ENCODE data around the gene PPOX.
A peak's percentile ranks its signal among the peaks of the same experiment; 100 is the strongest.

Gene PPOX

DNA sequence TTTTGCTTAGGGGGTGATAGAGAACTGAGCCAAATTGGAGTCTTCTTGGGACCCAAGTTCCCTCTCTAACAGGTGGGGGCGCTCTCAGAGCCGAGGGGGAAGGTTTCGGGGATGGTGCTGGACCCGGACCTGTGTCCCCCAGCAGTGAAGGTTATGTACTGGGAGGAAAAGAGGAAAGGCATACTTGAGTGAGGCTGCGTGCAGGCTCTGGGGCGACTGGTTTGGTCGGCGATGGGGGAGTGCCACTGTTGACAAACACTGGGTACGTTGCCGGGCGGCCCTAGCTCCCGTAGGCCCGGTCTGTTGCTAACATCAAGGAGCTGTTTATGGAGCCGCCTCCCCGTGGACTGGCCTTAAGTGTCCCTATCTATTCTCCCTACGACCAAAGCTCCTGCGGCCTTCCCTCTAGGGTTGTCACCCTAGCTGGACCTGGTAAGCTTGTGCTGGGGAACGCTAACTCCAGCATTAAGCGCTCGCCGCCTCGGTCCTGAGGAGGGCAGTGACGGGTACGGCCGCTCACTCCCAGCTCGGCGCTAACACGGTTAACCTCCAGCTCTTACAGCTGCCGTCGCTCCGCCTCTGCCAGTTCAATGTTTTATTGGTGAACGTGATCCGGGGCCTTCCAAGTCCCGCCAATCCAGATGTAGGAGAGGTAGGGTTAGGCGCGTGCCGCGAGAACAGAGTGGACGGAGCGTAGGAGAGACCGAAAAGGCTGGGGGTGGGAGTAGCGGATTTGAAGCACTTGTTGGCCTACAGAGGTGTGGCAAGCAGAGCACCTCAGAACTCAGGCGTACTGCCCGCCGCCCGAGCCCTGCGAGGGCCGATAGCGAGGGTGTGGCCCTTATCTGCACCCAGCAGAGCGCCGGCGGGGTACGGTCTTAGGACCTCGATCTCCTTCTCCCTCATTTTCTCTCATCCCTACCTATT, at the start of gene PPOX:
TSS of gene PPOX (plus strand) at position 685 of the 927 bp plus-strand sequence. CDS start 422 bp downstream, outside the sequence.
- TF ChIP-seq CTCF (IDR thresholded peaks at IDR 0.05), result peak; percentile 54; the same call in 1 of the 2 replicates

GRCh38 chr1:161117759-161118581, 48.3 kb upstream of the PPOX start, which contains the start of the genes NIT1 and PFDN2:
TSS of gene NIT1 (plus strand) at chr1:161118105. CDS start at chr1:161118177, 72 bp downstream.
TSS of gene PFDN2 (minus strand) at chr1:161118037. CDS start at chr1:161118026, 11 bp downstream.
- TF ChIP-seq CTCF (IDR thresholded peaks at IDR 0.05), result no peak

DNA sequence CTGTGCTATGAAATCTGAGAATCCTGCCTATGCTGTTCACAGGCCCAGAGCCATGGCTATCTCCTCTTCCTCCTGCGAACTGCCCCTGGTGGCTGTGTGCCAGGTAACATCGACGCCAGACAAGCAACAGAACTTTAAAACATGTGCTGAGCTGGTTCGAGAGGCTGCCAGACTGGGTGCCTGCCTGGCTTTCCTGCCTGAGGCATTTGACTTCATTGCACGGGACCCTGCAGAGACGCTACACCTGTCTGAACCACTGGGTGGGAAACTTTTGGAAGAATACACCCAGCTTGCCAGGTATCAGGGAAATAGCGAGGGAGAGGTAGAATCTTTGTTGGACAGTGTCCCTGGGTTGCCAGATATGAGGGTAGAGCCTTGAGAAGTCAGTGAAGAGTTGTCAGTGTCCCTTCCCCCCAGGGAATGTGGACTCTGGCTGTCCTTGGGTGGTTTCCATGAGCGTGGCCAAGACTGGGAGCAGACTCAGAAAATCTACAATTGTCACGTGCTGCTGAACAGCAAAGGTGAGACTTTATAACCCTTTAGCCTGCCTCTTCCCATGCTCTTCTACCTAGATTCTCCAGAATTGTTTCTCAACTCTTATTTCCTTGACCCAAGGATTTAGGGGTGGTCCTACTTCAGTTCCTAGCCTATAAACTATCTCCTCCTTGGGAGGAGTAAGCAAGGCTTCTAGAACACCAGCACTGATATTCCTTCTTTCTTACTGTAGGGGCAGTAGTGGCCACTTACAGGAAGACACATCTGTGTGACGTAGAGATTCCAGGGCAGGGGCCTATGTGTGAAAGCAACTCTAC, 46.9 kb upstream of the PPOX start:
- peak; percentile 41 for TF ChIP-seq CTCF (IDR thresholded peaks at IDR 0.05)

DNA sequence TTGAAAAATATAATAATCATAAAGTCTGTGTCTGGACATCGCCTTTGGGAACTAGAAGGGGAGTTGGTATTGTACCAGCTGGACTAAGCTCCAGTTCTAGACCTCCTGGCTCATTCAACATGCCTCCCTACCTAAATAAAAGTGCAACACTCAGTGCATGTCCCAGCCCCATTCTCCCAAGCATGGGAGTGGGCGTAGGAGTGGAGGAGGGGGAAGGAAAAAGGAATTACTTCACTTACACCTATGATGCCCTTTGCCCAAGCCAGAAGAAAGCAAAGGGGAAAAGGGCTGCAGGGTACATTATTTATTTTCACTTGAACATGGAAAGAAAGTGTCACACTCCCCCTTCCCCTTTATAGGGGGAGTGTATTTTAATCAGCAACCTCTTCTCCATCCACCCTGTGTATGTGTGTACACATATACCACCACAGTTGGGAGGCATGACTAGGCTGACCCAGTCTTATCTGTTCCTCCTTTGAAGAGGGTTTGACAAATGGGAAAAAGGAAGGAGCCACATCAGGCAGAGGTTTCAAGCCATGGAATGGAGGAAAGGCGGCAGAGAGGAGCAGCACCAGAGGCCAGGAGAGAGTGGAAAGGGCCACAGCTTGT, 45.1 kb upstream of the PPOX start:
- TF ChIP-seq CTCF (IDR thresholded peaks at IDR 0.05), result no peak

GRCh38 chr1:161121834-161122233, 44.4 kb upstream of the PPOX start:
- no peak for TF ChIP-seq CTCF (IDR thresholded peaks at IDR 0.05)

GRCh38 chr1:161122967-161123366, 43.3 kb upstream of the PPOX start:
- no peak for TF ChIP-seq CTCF (IDR thresholded peaks at IDR 0.05)

Data from LNCAP (cell line).